GM19438 (cell line): ENCODE data around the gene MRPL36.
"Not testable (repeated sequence)": the region's sequence is repeated elsewhere in the genome, so short reads cannot be mapped to it uniquely, and the experiment has no call there.

ENCODE experiments used
- ATAC-seq: cut with Tn5 transposase; IDR thresholded peaks from one replicate; pipeline ENCODE4 v1.9.1; 2021; ENCODE audit warnings: low read depth; ENCODE audit not compliant: unreplicated experiment

The MRPL36 gene

GRCh38 chr5:1797103-1797800 lies 2.4 kb downstream of the MRPL36 start:
- ATAC-seq: no peak

- no peak for ATAC-seq
Observed at GRCh38 chr5:1796371-1797102, 3.1 kb downstream of the MRPL36 start.

- ATAC-seq: no peak
Observed at GRCh38 chr5:1795931-1796330, 3.7 kb downstream of the MRPL36 start.

- no peak for ATAC-seq
Observed at GRCh38 chr5:1795506-1795905, 4.1 kb downstream of the MRPL36 start.

- no peak for ATAC-seq
Observed at GRCh38 chr5:1794901-1795290, 4.7 kb downstream of the MRPL36 start.

- ATAC-seq: no peak
Observed at GRCh38 chr5:1793966-1794900, 5.4 kb downstream of the MRPL36 start.

- ATAC-seq: peak; percentile 2
Observed at GRCh38 chr5:1793301-1793740, 6.3 kb downstream of the MRPL36 start.

- peak; percentile 90 for ATAC-seq
Observed at GRCh38 chr5:1792842-1793266, 6.8 kb downstream of the MRPL36 start.

- no peak for ATAC-seq
Observed at GRCh38 chr5:1791176-1791575, 8.5 kb downstream of the MRPL36 start.

GRCh38 chr5:1789834-1790471 lies 9.7 kb downstream of the MRPL36 start:
- no peak for ATAC-seq

- not testable (repeated sequence) for ATAC-seq
Observed at GRCh38 chr5:1789438-1789833, 10.2 kb downstream of the MRPL36 start.

GRCh38 chr5:1788828-1789227 lies 10.8 kb downstream of the MRPL36 start:
- no peak for ATAC-seq

GRCh38 chr5:1788200-1788599 lies 11.4 kb downstream of the MRPL36 start:
- no peak for ATAC-seq

- ATAC-seq: no peak
Observed at GRCh38 chr5:1787472-1788047, 12.1 kb downstream of the MRPL36 start.

GRCh38 chr5:1786621-1787471 lies 12.8 kb downstream of the MRPL36 start:
- ATAC-seq: no peak

- no peak for ATAC-seq
Observed at GRCh38 chr5:1785984-1786383, 13.7 kb downstream of the MRPL36 start.

- ATAC-seq: no peak
Observed at GRCh38 chr5:1785062-1785461, 14.6 kb downstream of the MRPL36 start.

GRCh38 chr5:1784197-1785050 lies 15.2 kb downstream of the MRPL36 start:
- no peak for ATAC-seq
